HT-29 (cell line): ENCODE data around the gene C18orf54. TPM values are rescaled to one million over a fixed set of nuclear protein-coding genes. Genes with fewer than 3 reads are reported as not detected.
"Not testable (repeated sequence)": the region's sequence is repeated elsewhere in the genome, so short reads cannot be mapped to it uniquely, and the experiment has no call there.

ENCODE experiments used
- DNase-seq: peaks from one replicate; pipeline ENCODE4 v3.0.0-alpha.2; 2015; ENCODE audit warnings: low spot score
- total RNA-seq: library from RNA; depleted of rRNA; stranded (reverse); fragments of >200 nt; shearing (Covaris generic); gene quantifications from 2 replicates; pipeline ENCODE4 v1.2.3, GENCODE V29; 2014; rRNA removed

The C18orf54 gene
- total RNA-seq = 0.50 and 1.0 TPM in 2 replicates

GRCh38 chr18:54357660-54358494 lies at the start of gene C18orf54, which contains the start of gene STARD6:
C18orf54 (plus strand) TSS chr18:54357906; CDS start chr18:54360573, 2,667 bp downstream.
STARD6 (minus strand) TSS chr18:54357858; CDS start chr18:54354573, 3,285 bp downstream.
- DNase-seq = peak; percentile 81

- not testable (repeated sequence) for DNase-seq
These were observed 48.1 kb upstream of the C18orf54 start for GRCh38 chr18:54309564-54309963.

GRCh38 chr18:54316071-54316820 lies 41.5 kb upstream of the C18orf54 start:
- peak; percentile 15 for DNase-seq

- DNase-seq = no peak
These were observed 34.1 kb upstream of the C18orf54 start for GRCh38 chr18:54323561-54323960.

- DNase-seq = no peak
These were observed 33.7 kb upstream of the C18orf54 start for GRCh38 chr18:54323970-54324369.

- DNase-seq = no peak
These were observed 29.9 kb upstream of the C18orf54 start for GRCh38 chr18:54327818-54328217.

GRCh38 chr18:54329787-54330186 lies 27.9 kb upstream of the C18orf54 start:
- DNase-seq = no peak

- DNase-seq = no peak
These were observed 26.7 kb upstream of the C18orf54 start for GRCh38 chr18:54330768-54331548.

- no peak for DNase-seq
These were observed 22.0 kb upstream of the C18orf54 start for GRCh38 chr18:54335638-54336173.

GRCh38 chr18:54338230-54338629 lies 19.5 kb upstream of the C18orf54 start:
- DNase-seq = no peak

GRCh38 chr18:54351186-54351585 lies 6.5 kb upstream of the C18orf54 start:
- DNase-seq = no peak

GRCh38 chr18:54357082-54357659 lies 535 bp upstream of the C18orf54 start:
- peak; percentile 1 for DNase-seq

- DNase-seq = peak; percentile 31
These were observed 862 bp downstream of the C18orf54 start for GRCh38 chr18:54358495-54359040.

GRCh38 chr18:54359233-54359632 lies 1.5 kb downstream of the C18orf54 start:
- DNase-seq = no peak

- no peak for DNase-seq
These were observed 2.7 kb downstream of the C18orf54 start for GRCh38 chr18:54360406-54360805.

- no peak for DNase-seq
These were observed 20.4 kb downstream of the C18orf54 start for GRCh38 chr18:54378057-54378456.

- DNase-seq = no peak
These were observed 23.9 kb downstream of the C18orf54 start for GRCh38 chr18:54381640-54382039.

- DNase-seq = no peak
These were observed 24.4 kb downstream of the C18orf54 start for GRCh38 chr18:54382076-54382475.

GRCh38 chr18:54382733-54383252 lies 25.1 kb downstream of the C18orf54 start:
- no peak for DNase-seq

GRCh38 chr18:54386043-54386442 lies 28.3 kb downstream of the C18orf54 start:
- DNase-seq = no peak
